Coronary artery (tissue), 2 donors: ENCODE data around the gene PRICKLE4.

Experiments used
- DNase-seq: peaks from one replicate; pipeline ENCODE4 v3.0.0-alpha.2; 2017; ENCODE audit warnings: low spot score
- H3K27ac ChIP-seq, 2 donors: fragments of 200-600 bp; sonication (generic); one replicate each; pipeline ENCODE4 v1.5.1; 2016 to 2019
- H3K4me3 ChIP-seq: fragments of 200-600 bp; sonication (generic); 2 replicates; pipeline ENCODE4 v1.5.1; 2016; ENCODE audit warnings: mild to moderate bottlenecking, moderate library complexity
- CTCF ChIP-seq: fragments of 200-600 bp; sonication (generic); IDR thresholded peaks from one replicate; pipeline ENCODE4 v1.5.1; 2019; ENCODE audit warnings: antibody characterized with exemption

Gene PRICKLE4

GRCh38 chr6:41777551-41778285 lies 2.9 kb upstream of the PRICKLE4 start:
- no peak for TF ChIP-seq CTCF
- no peak overlapping the region for H3K4me3 ChIP-seq
- no peak for DNase-seq
- peak overlapping the region in 1 of 2 donors; percentile 34 for H3K27ac ChIP-seq

DNA sequence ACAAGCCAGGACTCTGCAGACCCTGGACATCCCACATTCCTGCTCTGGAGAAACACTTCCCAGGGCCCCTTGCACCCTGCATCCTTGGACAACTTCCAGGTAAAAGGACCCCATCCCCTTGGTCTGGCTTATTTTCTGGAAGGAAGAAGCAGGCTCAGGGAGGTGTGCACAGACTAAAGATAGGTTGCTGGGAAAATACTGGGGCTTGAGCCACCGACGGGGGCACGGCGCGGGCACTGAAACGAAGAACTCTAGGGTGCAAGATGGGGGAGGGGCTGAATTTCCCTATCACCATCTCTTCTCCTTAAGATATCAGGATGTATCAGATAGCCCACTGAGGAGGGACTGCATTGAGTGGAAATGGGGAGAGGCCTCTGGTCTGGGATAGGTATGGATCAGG lies 1.7 kb upstream of the PRICKLE4 start:
- peak overlapping the region in 1 of 2 donors; percentile 88 for H3K27ac ChIP-seq

DNA sequence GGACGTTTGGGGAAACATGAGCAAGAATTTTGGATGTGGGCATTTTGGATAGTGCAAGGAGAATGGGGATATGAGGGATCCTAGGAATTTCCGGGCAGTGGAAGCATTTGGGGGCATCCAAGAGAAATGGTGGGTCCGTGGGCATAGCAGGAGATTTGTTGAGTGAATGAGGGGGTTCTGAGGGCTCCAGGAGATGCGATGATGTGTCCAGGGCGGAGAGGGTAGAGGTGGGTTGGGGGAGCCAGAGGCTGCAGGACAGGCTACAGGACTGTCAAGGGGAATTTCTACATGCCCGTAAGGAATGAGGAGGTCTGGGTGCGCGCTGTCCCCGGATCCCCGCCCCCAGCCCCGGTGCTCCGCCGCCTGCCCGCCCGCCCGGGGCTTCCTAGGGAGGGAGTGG lies 1.2 kb upstream of the PRICKLE4 start:
- Histone ChIP-seq H3K4me3 (peak overlapping the region; percentile 73), H3K27ac (peak overlapping the region in 1 of 2 donors; percentile 88)
- no peak for TF ChIP-seq CTCF
- DNase-seq, result no peak

More for the DNA sequence above, 1.7 kb upstream of the PRICKLE4 start:
- H3K4me3 ChIP-seq, result peak overlapping the region; percentile 73
- TF ChIP-seq CTCF, result no peak
- DNase-seq, result no peak

- H3K4me3 ChIP-seq, result peak within 1 kb of the TSS; percentile 73
- peak; percentile 99 for DNase-seq
- TF ChIP-seq CTCF, result peak; percentile 86
- H3K27ac ChIP-seq, result peak within 1 kb of the TSS; percentile 29 to 88
These were observed 613 bp upstream of the PRICKLE4 start, which contains the start of gene FRS3 for GRCh38 chr6:41779788-41780550. Gene FRS3 (minus strand): TSS chr6:41779900. CDS start chr6:41776987, 2,913 bp downstream.

DNA sequence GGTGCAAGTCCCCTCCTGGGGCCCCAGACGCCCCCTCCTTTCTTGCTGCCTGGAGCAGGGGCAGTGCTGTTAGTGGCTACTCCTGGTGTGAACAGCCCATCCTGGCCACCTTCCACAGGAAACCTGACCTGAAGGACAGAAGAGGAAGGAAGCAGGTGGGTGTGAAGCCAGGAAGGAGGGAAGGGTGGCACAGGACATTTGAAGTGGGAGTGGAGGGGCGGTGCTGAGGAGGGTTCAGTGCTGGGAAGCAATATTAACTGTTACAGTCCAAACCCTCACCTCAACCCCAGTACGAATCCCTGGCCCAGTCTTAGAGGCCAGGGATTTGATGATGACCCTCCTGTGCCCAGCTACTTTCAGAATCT lies 766 bp downstream of the PRICKLE4 start:
- peak overlapping the region; percentile 29 to 88 for H3K27ac ChIP-seq
- TF ChIP-seq CTCF, result no peak
- no peak for DNase-seq
- H3K4me3 ChIP-seq, result peak overlapping the region; percentile 73

DNA sequence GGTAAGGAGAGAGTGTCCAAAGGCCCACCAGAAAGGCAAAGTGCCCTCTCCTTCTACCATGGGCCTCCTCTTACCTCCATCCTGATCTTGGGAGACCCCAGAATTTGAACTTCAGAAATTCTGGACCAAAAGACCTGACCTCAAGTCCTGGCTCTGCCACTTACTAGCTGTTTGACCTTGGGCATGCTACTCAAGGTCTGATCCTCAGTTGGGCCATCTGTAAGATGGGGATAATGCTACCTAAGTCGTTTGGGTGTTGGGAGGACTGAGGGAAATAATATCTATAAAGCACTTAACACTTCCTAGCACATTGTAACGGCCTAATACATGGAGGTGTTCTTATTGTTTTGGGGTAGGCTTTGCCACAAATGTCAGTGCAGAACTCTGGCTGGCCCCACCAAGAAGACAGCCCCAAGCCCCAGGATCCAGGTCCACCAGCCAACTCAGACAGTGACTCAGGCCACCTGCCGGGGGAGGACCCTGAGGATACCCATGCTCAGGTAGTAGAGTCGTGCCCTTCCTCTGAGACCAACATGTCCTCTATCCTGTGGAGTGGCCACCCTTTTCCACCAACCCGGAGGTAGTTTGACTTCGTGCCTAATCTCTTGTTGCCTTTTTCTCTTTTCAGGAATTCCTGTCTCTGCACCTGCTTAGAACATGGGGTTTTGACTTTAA lies 2.7 kb downstream of the PRICKLE4 start:
- H3K27ac ChIP-seq, result no peak overlapping the region

More for the DNA sequence above, 2.7 kb downstream of the PRICKLE4 start:
- no peak for TF ChIP-seq CTCF
- DNase-seq, result peak; percentile 49
- no peak overlapping the region for H3K4me3 ChIP-seq
